Esophagus muscularis mucosa (tissue), 4 donors: ENCODE measurements around the gene ZC3H12C. TPM values are rescaled to one million over a fixed set of nuclear protein-coding genes. Genes with fewer than 3 reads are reported as not detected.

Source experiments
- DNase-seq: peaks from one replicate; pipeline ENCODE4 v3.0.0-alpha.2; 2017; ENCODE audit errors: extremely low spot score
- H3K27ac ChIP-seq, 4 donors: fragments of 200-600 bp; sonication (generic); replicated peaks in 1 of 4; 1 replicate in 3 of 4; 2 replicates in 1 of 4; pipeline ENCODE4 v1.5.1; 2016 to 2019; ENCODE audit warnings: mild to moderate bottlenecking in 1 of 4
- H3K27me3 ChIP-seq, 4 donors: fragments of 200-600 bp; sonication (generic); one replicate each; pipeline versions ENCODE4 v1.5.1 to v1.6.0; 2016 to 2019
- H3K36me3 ChIP-seq, 4 donors: fragments of 200-600 bp; sonication (generic); one replicate each; pipeline ENCODE4 v1.5.1; 2016 to 2019
- H3K4me1 ChIP-seq, 4 donors: fragments of 200-600 bp; sonication (generic); one replicate each; pipeline ENCODE4 v1.5.1; 2016 to 2019
- H3K4me3 ChIP-seq, 4 donors: fragments of 200-600 bp; sonication (generic); 1 replicate in 2 of 4; 2 replicates in 2 of 4; pipeline ENCODE4 v1.5.1; 2016 to 2019; ENCODE audit warnings: mild to moderate bottlenecking in 4 of 4, moderate library complexity in 1 of 4
- H3K9me3 ChIP-seq, 4 donors: fragments of 200-600 bp; sonication (generic); 1 replicate in 3 of 4; 2 replicates in 1 of 4; pipeline ENCODE4 v1.5.1; 2016 to 2019
- EP300 ChIP-seq: sonication (generic); formaldehyde crosslinking; IDR thresholded peaks from one replicate; pipeline ENCODE4 v1.6.1; 2017; ENCODE audit warnings: antibody characterized with exemption
- POLR2A ChIP-seq: fragments of 450-650 bp; IDR thresholded peaks from one replicate; pipeline ENCODE4 v1.6.1; 2017; ENCODE audit warnings: antibody characterized with exemption, moderate library complexity, mild to moderate bottlenecking, low read depth
- POLR2AphosphoS5 ChIP-seq, 2 donors: sonication (generic); formaldehyde crosslinking; IDR thresholded peaks; one replicate each; pipeline ENCODE4 v1.6.1; 2017; ENCODE audit warnings: antibody characterized with exemption in 2 of 2
- WGBS: methylation state at CpG from one replicate; pipeline ENCODE4 v1.1.5; 2018; 5-methylcytosine and 5-hydroxymethylcytosine counted together
- intact Hi-C: fragments of 100-400 bp; cut with DNase I; formaldehyde crosslinking; loops from one replicate; pipeline ENCODE4 v1.15.1; 2023
- total RNA-seq, 4 donors: library from RNA; depleted of rRNA; stranded (reverse); fragments of >200 nt; gene quantifications; one replicate each; pipeline versions ENCODE4 v1.1.0 to v1.2.1, GENCODE V29; 2016
- TF ChIP-seq, protein P1 (sequence below), 3 experiments: fragments of 200-600 bp in 2 of 3; fragments of 450-650 bp in 1 of 3; sonication (generic) in 2 of 3; IDR thresholded peaks; one replicate each; pipeline ENCODE4 v1.5.1; 2017 to 2019; ENCODE audit warnings: antibody characterized with exemption in 3 of 3, mild to moderate bottlenecking in 2 of 3, moderate library complexity in 1 of 3

Gene ZC3H12C
- 10 to 100 TPM; 21.9 to 33.6 (median 24.4) TPM for total RNA-seq

DNA sequence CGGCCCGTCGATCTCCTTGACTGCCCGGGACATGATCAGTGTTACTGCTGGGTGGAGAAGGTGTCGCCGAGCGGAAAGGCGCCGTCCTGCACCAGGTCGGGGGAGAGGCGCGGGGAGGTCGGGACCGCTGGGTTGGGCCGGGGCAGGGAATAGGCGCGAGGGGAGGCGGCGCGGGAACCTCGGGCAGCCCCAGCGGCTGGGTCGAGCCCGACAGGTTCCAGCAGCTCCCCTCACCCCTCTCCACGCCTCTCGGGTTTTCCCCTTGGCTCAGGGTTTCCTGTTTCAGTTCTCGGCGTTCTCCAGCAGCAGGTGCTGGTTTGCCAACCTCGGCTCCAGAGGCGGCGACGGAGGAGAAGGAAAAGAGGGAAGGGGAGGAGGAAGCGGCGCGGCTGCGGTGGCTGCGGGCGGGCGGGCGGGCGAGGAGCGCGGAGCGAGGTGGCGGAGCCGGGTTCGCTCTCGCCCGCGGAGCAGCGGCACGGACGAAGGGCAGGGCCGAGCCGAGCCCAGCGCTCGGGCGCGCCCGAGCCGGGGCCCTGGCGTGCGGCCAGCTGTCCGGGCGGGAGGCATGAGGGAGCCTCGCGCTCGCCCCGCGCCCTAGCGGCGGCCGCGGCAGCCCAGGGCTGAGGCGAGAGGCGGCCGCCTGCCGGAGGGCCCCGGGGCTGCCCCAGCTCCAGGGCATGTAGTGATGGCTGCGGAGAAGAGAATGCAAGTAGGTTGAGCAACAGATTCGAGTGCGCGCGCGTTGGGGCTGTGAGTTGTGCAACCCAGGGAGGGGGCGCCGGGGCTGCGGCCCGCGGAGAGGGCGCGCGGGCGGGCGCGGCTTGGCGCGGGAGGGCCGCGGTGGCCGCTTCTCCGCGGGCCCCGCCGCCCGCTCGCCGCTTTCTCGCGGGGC is at the start of gene ZC3H12C:
Gene ZC3H12C, plus strand, starts transcription at position 878 of the 892 bp plus-strand sequence. CDS start 20 bp downstream, outside the sequence.
- H3K27ac ChIP-seq: peak within 1 kb of the TSS; percentile 95 to 98 (median 98)
- DNase-seq: peak; percentile 96
- H3K4me3 ChIP-seq: peak within 1 kb of the TSS; percentile 67 to 89 (median 82)
- TF ChIP-seq, protein P1, sequence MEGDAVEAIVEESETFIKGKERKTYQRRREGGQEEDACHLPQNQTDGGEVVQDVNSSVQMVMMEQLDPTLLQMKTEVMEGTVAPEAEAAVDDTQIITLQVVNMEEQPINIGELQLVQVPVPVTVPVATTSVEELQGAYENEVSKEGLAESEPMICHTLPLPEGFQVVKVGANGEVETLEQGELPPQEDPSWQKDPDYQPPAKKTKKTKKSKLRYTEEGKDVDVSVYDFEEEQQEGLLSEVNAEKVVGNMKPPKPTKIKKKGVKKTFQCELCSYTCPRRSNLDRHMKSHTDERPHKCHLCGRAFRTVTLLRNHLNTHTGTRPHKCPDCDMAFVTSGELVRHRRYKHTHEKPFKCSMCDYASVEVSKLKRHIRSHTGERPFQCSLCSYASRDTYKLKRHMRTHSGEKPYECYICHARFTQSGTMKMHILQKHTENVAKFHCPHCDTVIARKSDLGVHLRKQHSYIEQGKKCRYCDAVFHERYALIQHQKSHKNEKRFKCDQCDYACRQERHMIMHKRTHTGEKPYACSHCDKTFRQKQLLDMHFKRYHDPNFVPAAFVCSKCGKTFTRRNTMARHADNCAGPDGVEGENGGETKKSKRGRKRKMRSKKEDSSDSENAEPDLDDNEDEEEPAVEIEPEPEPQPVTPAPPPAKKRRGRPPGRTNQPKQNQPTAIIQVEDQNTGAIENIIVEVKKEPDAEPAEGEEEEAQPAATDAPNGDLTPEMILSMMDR (IDR thresholded peaks at IDR 0.05): peak in 2 of 3 experiments; percentile 51 to 64
- TF ChIP-seq POLR2A (peak; percentile 41), EP300 (no peak), POLR2AphosphoS5 (IDR thresholded peaks at IDR 0.05) (peak; percentile 59 to 79)
- intact Hi-C loops: loop anchor here (2.0 to 10.0 kb wide), 2 partner anchors 98 to 146 kb away; no protein-coding TSS in a partner anchor
- H3K27me3 ChIP-seq: no peaks in the 10 kb centered on the region
- peaks cover 19 to 49% (median 39%) of the 10 kb centered on the region in 4 donors for H3K4me1 ChIP-seq
- under 1% methylated on average over 41 of the region's 110 CpGs for WGBS
- no peaks in the 10 kb centered on the region for H3K36me3 ChIP-seq
- H3K9me3 ChIP-seq: no peaks in the 10 kb centered on the region

DNA sequence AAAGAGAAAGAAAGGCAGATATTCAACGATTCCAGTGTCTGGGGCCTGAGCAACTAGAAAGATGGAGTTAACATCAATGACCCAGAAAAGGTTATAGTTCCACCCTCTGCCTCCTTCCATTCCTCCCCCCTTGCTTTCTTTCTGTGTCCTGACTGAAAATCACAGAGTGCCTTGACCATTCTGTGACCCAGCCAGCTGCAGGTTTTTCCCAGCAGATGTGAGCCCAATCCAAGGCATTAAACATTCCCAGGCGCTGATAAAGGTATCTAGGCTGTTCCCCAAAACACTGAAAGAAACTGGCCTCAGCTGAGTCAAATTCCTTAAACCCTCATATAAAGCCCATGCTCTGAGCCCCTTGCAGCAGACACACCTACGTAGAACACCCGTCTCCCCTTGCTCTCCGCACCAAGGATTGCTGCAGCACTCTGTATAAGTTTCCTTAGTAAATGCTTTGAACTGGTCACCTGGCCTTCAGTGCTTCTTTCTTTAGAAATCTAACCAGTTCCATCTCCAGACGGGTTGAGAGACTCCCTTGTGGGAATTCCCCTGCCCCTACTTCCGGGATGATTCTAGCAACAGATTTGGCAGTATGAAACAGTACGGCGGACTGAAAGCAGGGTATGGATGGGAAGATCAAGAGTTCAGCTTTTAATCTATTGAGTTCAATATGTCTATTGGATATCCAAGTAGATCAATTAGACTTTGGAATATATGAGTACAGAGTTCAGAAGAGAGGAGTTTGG is 48.8 kb upstream of the ZC3H12C start:
- Histone ChIP-seq H3K9me3 (no peaks in the 10 kb centered on the region), H3K4me3 (no peak overlapping the region), H3K4me1 (no peaks in the 10 kb centered on the region), H3K27ac (no peak overlapping the region), H3K36me3 (no peaks in the 10 kb centered on the region), H3K27me3 (no peaks in the 10 kb centered on the region)
- 91% methylated on average over 9 of the region's 9 CpGs for WGBS
- intact Hi-C loops: no loop called here
- no peak for TF ChIP-seq EP300
- no peak for TF ChIP-seq POLR2A
- no peak for TF ChIP-seq POLR2AphosphoS5 (IDR thresholded peaks at IDR 0.05)
- TF ChIP-seq, protein P1 (IDR thresholded peaks at IDR 0.05): no peak
- peak; percentile 45 for DNase-seq

DNA sequence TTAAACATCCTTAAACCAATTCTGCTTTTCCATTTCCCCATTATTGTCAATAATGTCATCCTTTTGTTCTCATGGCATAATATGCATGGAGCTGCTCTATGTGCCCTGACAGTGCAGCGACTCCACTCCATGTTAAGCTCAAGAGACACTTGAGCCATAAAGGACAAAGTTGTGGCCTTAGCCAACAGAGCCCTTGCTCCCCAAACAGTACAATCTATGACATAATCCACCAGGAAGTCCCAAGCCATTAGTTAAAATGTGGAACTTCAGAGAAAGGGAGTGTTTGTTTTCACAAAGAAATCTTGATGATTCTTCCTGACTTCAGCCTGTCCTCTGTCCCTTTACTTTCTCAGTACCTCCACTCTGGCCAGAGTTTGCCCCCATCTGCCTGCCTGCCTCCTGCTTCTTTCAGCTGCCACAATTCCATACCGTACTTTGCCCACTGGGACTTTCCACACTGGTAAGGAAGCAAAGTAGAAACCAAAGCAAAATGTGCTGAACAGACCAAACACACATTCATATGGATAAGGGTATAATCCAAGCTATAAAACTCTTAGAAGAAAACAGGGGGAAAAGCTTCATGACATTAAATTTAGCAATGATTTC is 46.3 kb upstream of the ZC3H12C start:
- Histone ChIP-seq H3K27me3 (no peaks in the 10 kb centered on the region), H3K4me3 (no peak overlapping the region), H3K4me1 (no peaks in the 10 kb centered on the region), H3K36me3 (no peaks in the 10 kb centered on the region), H3K27ac (no peak overlapping the region), H3K9me3 (no peaks in the 10 kb centered on the region)
- no peak for DNase-seq
- TF ChIP-seq, protein P1 (IDR thresholded peaks at IDR 0.05): no peak
- TF ChIP-seq EP300: no peak
- no peak for TF ChIP-seq POLR2A
- TF ChIP-seq POLR2AphosphoS5 (IDR thresholded peaks at IDR 0.05): no peak
- intact Hi-C loops: no loop called here
- 88% methylated on average over 2 of the region's 2 CpGs for WGBS

DNA sequence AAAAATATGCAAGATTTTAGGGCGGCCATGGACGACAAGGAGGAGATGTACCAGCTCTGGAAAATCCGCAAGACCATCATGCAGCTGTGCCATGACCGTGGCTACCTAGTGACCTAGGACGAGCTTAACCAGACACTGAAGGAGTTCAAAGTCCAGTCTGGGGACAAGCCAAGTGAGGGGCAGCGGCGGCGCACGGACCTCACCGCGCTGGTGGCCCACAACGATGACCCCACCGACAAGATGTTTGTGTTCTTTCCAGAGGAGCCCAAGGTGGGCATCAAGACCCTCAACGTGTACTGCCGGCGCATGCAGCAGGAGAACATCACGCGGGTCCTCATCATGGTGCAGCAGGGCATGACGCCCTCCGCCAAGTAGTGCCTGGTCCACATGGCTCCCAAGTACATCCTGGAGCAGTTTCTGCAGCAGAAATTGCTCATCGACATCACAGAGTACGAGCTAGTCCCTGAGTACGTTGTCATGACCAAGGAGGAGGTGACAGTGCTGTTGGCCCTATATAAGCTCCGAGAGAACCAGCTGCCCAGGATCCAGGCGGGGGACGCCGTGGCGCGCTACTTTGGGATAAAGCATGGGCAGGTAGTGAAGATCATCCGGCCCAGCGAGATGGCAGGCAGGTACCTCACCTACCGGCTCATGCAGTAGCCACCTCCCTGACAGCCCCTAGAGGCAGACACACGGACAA is 43.5 kb upstream of the ZC3H12C start:
- intact Hi-C loops: no loop called here
- H3K27me3 ChIP-seq: no peaks in the 10 kb centered on the region
- peaks cover 0 to 18% (median 12%) of the 10 kb centered on the region in 4 donors for H3K9me3 ChIP-seq
- TF ChIP-seq POLR2AphosphoS5 (IDR thresholded peaks at IDR 0.05) (no peak), POLR2A (no peak), EP300 (no peak)
- TF ChIP-seq, protein P1 (IDR thresholded peaks at IDR 0.05): no peak
- H3K4me3 ChIP-seq: no peak overlapping the region
- DNase-seq: no peak
- WGBS: 96% methylated on average over 30 of the region's 33 CpGs
- no peak overlapping the region for H3K27ac ChIP-seq
- no peaks in the 10 kb centered on the region for H3K36me3 ChIP-seq
- no peaks in the 10 kb centered on the region for H3K4me1 ChIP-seq
